H1 (cell line): ENCODE measurements around the gene TSPAN15. TPM values are rescaled to one million over a fixed set of nuclear protein-coding genes. Genes with fewer than 3 reads are reported as not detected.

Experiments used
- CHD7 ChIP-seq: fragments of 300-600 bp; sonication (generic); IDR thresholded peaks from 2 replicates; pipeline ENCODE4 v1.7.1; 2012; ENCODE audit warnings: low read length, moderate library complexity, mild to moderate bottlenecking, inconsistent platforms; ENCODE audit not compliant: insufficient replicate concordance
- E2F6 ChIP-seq: IDR thresholded peaks from 2 replicates; pipeline ENCODE4 v1.6.1; 2012; ENCODE audit warnings: inconsistent platforms
- EGR1 ChIP-seq: IDR thresholded peaks from 2 replicates; pipeline ENCODE4 v1.6.1; 2011; ENCODE audit warnings: low read depth, low read length, borderline replicate concordance
- GABPA ChIP-seq: IDR thresholded peaks from 2 replicates; pipeline ENCODE4 v1.6.1; 2011; ENCODE audit warnings: mild to moderate bottlenecking, low read length, moderate library complexity, borderline replicate concordance; ENCODE audit not compliant: insufficient read depth
- HDAC6 ChIP-seq: IDR thresholded peaks from one replicate; pipeline ENCODE4 v1.7.1; 2012; ENCODE audit warnings: low read depth, mild to moderate bottlenecking, inconsistent platforms, low read length, moderate library complexity
- RXRA ChIP-seq: IDR thresholded peaks from 2 replicates; pipeline ENCODE4 v1.6.1; 2011; ENCODE audit warnings: low read depth, mild to moderate bottlenecking, low read length, moderate library complexity; ENCODE audit not compliant: insufficient read depth
- SIN3A ChIP-seq, 2 experiments: IDR thresholded peaks in 1 of 2; conservative IDR thresholded peaks in 1 of 2; 2 replicates each; pipeline ENCODE4 v1.6.1; 2011 to 2012; ENCODE audit warnings: low read length in 2 of 2, improper control_type of control experiment in 1 of 2, low read depth in 1 of 2, mild to moderate bottlenecking in 1 of 2
- SP1 ChIP-seq: IDR thresholded peaks from 2 replicates; pipeline ENCODE4 v1.6.1; 2011; ENCODE audit warnings: low read depth, low read length
- TEAD4 ChIP-seq: IDR thresholded peaks from 2 replicates; pipeline ENCODE4 v1.6.1; 2012; ENCODE audit warnings: low read depth, low read length, inconsistent platforms, mixed read lengths
- polyA plus RNA-seq, 7 experiments: library from polyadenylated mRNA; depleted of rRNA in 3 of 7; stranded (reverse) in 5 of 7; unstranded in 2 of 7; fragments of >200 nt in 5 of 7; fragments of 200-250 nt in 2 of 7; gene quantifications; 1 replicate in 5 of 7; 2 replicates in 1 of 7; 4 replicates in 1 of 7; pipeline versions ENCODE4 v1.2.1 to v1.2.3, GENCODE V29; 2011 to 2013; ENCODE audit warnings: missing spikeins in 2 of 7, mixed read lengths in 2 of 7
- total RNA-seq: library from RNA; stranded (reverse); fragmentation: NEBNext Ultra II Directional; extraction: Animal tissue kit (Norgen Biotek cat#: 25700); gene quantifications from 2 replicates; pipeline ENCODE4 v1.2.1, GENCODE V29; 2021

Gene TSPAN15
- total and polyA plus RNA-seq, 2 of the 8 experiments (the other 6 are each of a cell fraction or from before 2014, with no cell fraction given): 9.7 to 20.0 TPM

DNA sequence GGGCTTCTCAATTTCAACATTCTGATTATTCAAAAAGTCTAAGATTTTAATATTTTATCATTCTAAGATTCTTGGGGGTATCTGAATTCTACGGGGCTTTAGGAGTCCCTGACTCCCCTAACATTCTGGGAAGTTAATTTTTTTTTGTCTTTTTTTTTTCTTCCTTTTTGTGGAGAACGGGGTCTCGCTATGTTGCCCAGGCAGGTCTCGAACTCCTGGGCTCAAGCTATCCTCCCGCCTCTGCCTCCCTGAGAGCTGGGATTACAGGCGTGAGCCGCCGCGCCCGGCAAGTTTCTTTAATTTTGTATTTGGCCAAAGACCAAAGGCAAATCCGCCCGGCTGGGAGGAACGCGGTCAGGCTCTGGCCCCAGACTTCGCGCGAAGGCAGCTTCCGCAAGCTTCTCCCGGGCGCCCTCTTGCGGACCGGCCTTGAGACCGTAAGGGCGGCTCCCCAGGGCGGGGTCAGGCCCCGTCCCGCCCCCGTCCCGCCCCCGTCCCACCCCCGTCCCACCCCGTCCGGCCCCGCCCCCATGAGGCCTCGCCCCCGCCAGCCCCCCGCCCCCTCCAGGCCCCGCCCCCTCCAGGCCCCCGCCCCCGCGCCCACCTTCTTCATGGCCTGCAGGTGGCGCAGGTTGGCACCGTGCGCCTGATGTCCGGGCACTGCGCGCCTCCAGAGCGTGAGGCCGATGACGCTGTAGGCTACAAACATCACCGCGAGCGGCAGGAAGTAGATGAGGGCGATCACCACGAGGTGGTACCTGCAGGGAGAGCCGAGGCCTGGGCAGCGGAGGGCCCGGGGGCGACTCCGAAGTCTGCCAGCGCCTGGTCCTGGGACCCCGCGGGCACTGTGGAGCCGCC is 42.7 kb upstream of the TSPAN15 start (continued):
- TF ChIP-seq CHD7 (no peak), HDAC6 (no peak), SIN3A (conservative IDR thresholded peaks at IDR 0.05 in 1 of 2, IDR thresholded peaks at IDR 0.05 in 1 of 2; ENCODE audit: low read depth in 1 of 2, low read length in 2 of 2) (0 out of 4 replicates have a peak, but pooled peaks of 1 of the 2 experiments have one; percentile 34), SP1 (peak; percentile 68), E2F6 (peak; percentile 98), TEAD4 (no peak), GABPA (no peak), EGR1 (peak; percentile 63), RXRA (no peak)
